HG03159 (cell line): Measurements from ENCODE around the gene JUN.
A peak's percentile ranks its signal among the peaks of the same experiment; 100 is the strongest.

Experiments
- ATAC-seq: cut with Tn5 transposase; IDR thresholded peaks from one replicate; pipeline ENCODE4 v1.9.1; 2021; ENCODE audit warnings: mild to moderate bottlenecking, moderate library complexity; ENCODE audit not compliant: unreplicated experiment

The JUN gene

GRCh38 chr1:58783993-58784757 lies at the start of gene JUN:
Gene JUN, minus strand, starts transcription at chr1:58784047. Its CDS starts 977 bp downstream, at chr1:58783070.
- peak; percentile 76 for ATAC-seq

- ATAC-seq = no peak
Measured at GRCh38 chr1:58833166-58833565, 49.3 kb upstream of the JUN start.

GRCh38 chr1:58830291-58830690 lies 46.4 kb upstream of the JUN start:
- no peak for ATAC-seq

GRCh38 chr1:58829866-58830265 lies 46.0 kb upstream of the JUN start:
- ATAC-seq = no peak

GRCh38 chr1:58827298-58827697 lies 43.5 kb upstream of the JUN start:
- no peak for ATAC-seq

GRCh38 chr1:58824753-58825389 lies 41.0 kb upstream of the JUN start:
- ATAC-seq = no peak

GRCh38 chr1:58823481-58824010 lies 39.7 kb upstream of the JUN start:
- ATAC-seq = no peak

GRCh38 chr1:58821309-58821708 lies 37.5 kb upstream of the JUN start:
- ATAC-seq = no peak

- no peak for ATAC-seq
Measured at GRCh38 chr1:58818976-58819375, 35.1 kb upstream of the JUN start.

GRCh38 chr1:58818075-58818474 lies 34.2 kb upstream of the JUN start:
- no peak for ATAC-seq

- no peak for ATAC-seq
Measured at GRCh38 chr1:58816747-58817221, 32.9 kb upstream of the JUN start.

GRCh38 chr1:58816072-58816746 lies 32.4 kb upstream of the JUN start:
- ATAC-seq = peak; percentile 83

- ATAC-seq = peak; percentile 6
Measured at GRCh38 chr1:58815686-58816071, 31.8 kb upstream of the JUN start.

- ATAC-seq = peak; percentile 57
Measured at GRCh38 chr1:58815069-58815685, 31.3 kb upstream of the JUN start.

- ATAC-seq = no peak
Measured at GRCh38 chr1:58814251-58815068, 30.6 kb upstream of the JUN start.

- ATAC-seq = no peak
Measured at GRCh38 chr1:58813801-58814200, 30.0 kb upstream of the JUN start.

- no peak for ATAC-seq
Measured at GRCh38 chr1:58813361-58813760, 29.5 kb upstream of the JUN start.

GRCh38 chr1:58812926-58813325 lies 29.1 kb upstream of the JUN start:
- ATAC-seq = no peak

GRCh38 chr1:58812468-58812867 lies 28.6 kb upstream of the JUN start:
- ATAC-seq = no peak

GRCh38 chr1:58811303-58811702 lies 27.5 kb upstream of the JUN start:
- ATAC-seq = no peak
